MCF 10A (cell line): Measurements from ENCODE around the gene TNNI2. TPM values are rescaled to one million over a fixed set of nuclear protein-coding genes. Genes with fewer than 3 reads are reported as not detected.

Source experiments
- BruUV-seq: library from RNA; stranded (reverse); fragments of 400-500 nt; replicated peaks from 2 replicates; lab custom pipeline; 2021; lab: Mats Ljungman, UMichigan
- CTCF ChIA-PET: fragments of 300-600 bp; sonication (Branson Sonifier 250); formaldehyde crosslinking; extraction: SDS; loops from one replicate; lab custom pipeline; 2021; ENCODE audit warnings: antibody characterized with exemption, inconsistent platforms; lab: Yijun Ruan, JAX
- POLR2A ChIA-PET: fragments of 300-600, 350-650 bp; sonication (Branson Sonifier 250); formaldehyde crosslinking; extraction: SDS; loops from one replicate; lab custom pipeline; 2020; ENCODE audit warnings: antibody characterized with exemption, inconsistent platforms; lab: Yijun Ruan, JAX
- DNase-seq: peaks from one replicate; pipeline ENCODE4 v3.0.0-alpha.2; 2018; ENCODE audit not compliant: unreplicated experiment
- H3K27ac Mint-ChIP-seq: one replicate; pipeline ENCODE4 v1.8.0; 2022; ENCODE audit warnings: mild to moderate bottlenecking, low read depth, mixed read lengths; ENCODE audit not compliant: unreplicated experiment
- H3K27me3 Mint-ChIP-seq: one replicate; pipeline ENCODE4 v1.8.0; 2022; ENCODE audit warnings: mixed read lengths; ENCODE audit not compliant: insufficient read depth, unreplicated experiment
- H3K36me3 Mint-ChIP-seq: one replicate; pipeline ENCODE4 v1.8.0; 2022; ENCODE audit warnings: mild to moderate bottlenecking, moderate library complexity, mixed read lengths; ENCODE audit not compliant: insufficient read depth, unreplicated experiment
- H3K4me1 Mint-ChIP-seq: one replicate; pipeline ENCODE4 v1.8.0; 2022; ENCODE audit warnings: mixed read lengths; ENCODE audit not compliant: insufficient read depth, unreplicated experiment
- H3K4me3 Mint-ChIP-seq: one replicate; pipeline ENCODE4 v1.8.0; 2022; ENCODE audit warnings: mild to moderate bottlenecking, moderate library complexity, mixed read lengths; ENCODE audit not compliant: unreplicated experiment
- H3K9me3 Mint-ChIP-seq: one replicate; pipeline ENCODE4 v1.8.0; 2022; ENCODE audit warnings: mixed read lengths; ENCODE audit not compliant: unreplicated experiment
- CTCF ChIP-seq: fragments of 200-600 bp; IDR thresholded peaks from one replicate; pipeline ENCODE4 v1.8.0; 2022; ENCODE audit warnings: antibody characterized with exemption, mild to moderate bottlenecking; ENCODE audit not compliant: unreplicated experiment
- intact Hi-C: fragments of 100-400 bp; cut with micrococcal nuclease; formaldehyde crosslinking; loops from 2 replicates; pipeline ENCODE4 v1.14.1; 2022
- total RNA-seq: library from RNA; stranded (reverse); gene quantifications from 2 replicates; pipeline ENCODE4 v1.2.3, GENCODE V29; 2022

The TNNI2 gene
- total RNA-seq, 1 experiment from 2014 or later, result 77.7 TPM

GRCh38 chr11:1828542-1828941 lies 10.2 kb upstream of the TNNI2 start:
- no peaks in the 10 kb centered on the region for H3K36me3 Mint-ChIP-seq
- H3K4me1 Mint-ChIP-seq, result peaks cover 51% of the 10 kb centered on the region
- no peaks in the 10 kb centered on the region for H3K9me3 Mint-ChIP-seq
- peak overlapping the region; percentile 79 for H3K27ac Mint-ChIP-seq
- intact Hi-C loops, result loop anchor here (5.0 kb wide), 1 partner anchor 81 kb away; no protein-coding TSS in a partner anchor
- CTCF ChIA-PET, result interaction anchor here (0.8 to 1.6 kb wide), 2 partner anchors 55 to 134 kb away, joined by 3 to 8 read pairs; no protein-coding TSS in a partner anchor
- TF ChIP-seq CTCF, result no peak
- H3K4me3 Mint-ChIP-seq, result peak overlapping the region; percentile 21
- no TSS peak for BruUV-seq
- H3K27me3 Mint-ChIP-seq, result no peaks in the 10 kb centered on the region
- no peak for DNase-seq
- POLR2A ChIA-PET, result interaction anchor here (0.6 to 7.0 kb wide), 7 partner anchors 14 to 79 kb away, joined by 3 to 107 read pairs (median 4); partner anchors contain the start of genes CTSD and IFITM10

- Mint-ChIP-seq H3K27ac (peak overlapping the region; percentile 79), H3K36me3 (no peaks in the 10 kb centered on the region), H3K27me3 (no peaks in the 10 kb centered on the region), H3K4me3 (peak overlapping the region; percentile 21), H3K4me1 (peaks cover 58% of the 10 kb centered on the region), H3K9me3 (no peaks in the 10 kb centered on the region)
- ChIA-PET POLR2A (interaction anchor here (0.6 to 7.8 kb wide), 12 partner anchors 9 to 135 kb away, joined by 3 to 115 read pairs (median 5); partner anchors contain the start of genes CTSD, IFITM10 and TNNI2), CTCF (interaction anchor here (0.6 to 5.8 kb wide), 6 partner anchors 36 to 297 kb away, joined by 3 to 171 read pairs (median 6); no protein-coding TSS in a partner anchor)
- BruUV-seq, result no TSS peak
- no peak for TF ChIP-seq CTCF
- intact Hi-C loops, result loop anchor here (5.0 kb wide), 1 partner anchor 82 kb away; no protein-coding TSS in a partner anchor
- peak; percentile 89 for DNase-seq
Observed at GRCh38 chr11:1829039-1829820, 9.6 kb upstream of the TNNI2 start.

- no peak overlapping the region for H3K4me3 Mint-ChIP-seq
- no peaks in the 10 kb centered on the region for H3K9me3 Mint-ChIP-seq
- BruUV-seq, result no TSS peak
- ChIA-PET CTCF (interaction anchor here (0.6 to 5.8 kb wide), 7 partner anchors 37 to 297 kb away, joined by 3 to 171 read pairs (median 4); partner anchors contain the start of gene CTSD), POLR2A (interaction anchor here (0.7 to 7.8 kb wide), 9 partner anchors 9 to 136 kb away, joined by 3 to 115 read pairs (median 8); partner anchors contain the start of genes CTSD, IFITM10 and TNNI2)
- H3K36me3 Mint-ChIP-seq, result no peaks in the 10 kb centered on the region
- no peak overlapping the region for H3K27ac Mint-ChIP-seq
- TF ChIP-seq CTCF, result no peak
- H3K4me1 Mint-ChIP-seq, result peaks cover 63% of the 10 kb centered on the region
- intact Hi-C loops, result loop anchor here (1.0 to 10.0 kb wide), 2 partner anchors 68 to 275 kb away; no protein-coding TSS in a partner anchor
- H3K27me3 Mint-ChIP-seq, result no peaks in the 10 kb centered on the region
- no peak for DNase-seq
Observed at GRCh38 chr11:1830004-1830321, 8.8 kb upstream of the TNNI2 start.
